Mammary epithelial cell (primary cell): ENCODE results near the gene PTPN21.

ENCODE experiments used
- CTCF ChIP-seq, 2 donors: IDR thresholded peaks in 1 of 2; conservative IDR thresholded peaks in 1 of 2; 2 replicates each; pipeline ENCODE4 v1.5.1; 2011 to 2012; ENCODE audit warnings: inconsistent platforms in 2 of 2, low read length in 2 of 2, mild to moderate bottlenecking in 2 of 2, control low read depth in 1 of 2, low read depth in 1 of 2; ENCODE audit not compliant: insufficient read depth in 1 of 2; ENCODE audit errors: extremely low read depth in 1 of 2
- EZH2 ChIP-seq: IDR thresholded peaks from 2 replicates; pipeline ENCODE4 v1.6.1; 2012; ENCODE audit warnings: low read length, inconsistent platforms, borderline replicate concordance

- TF ChIP-seq CTCF (conservative IDR thresholded peaks at IDR 0.05 in 1 of 2, IDR thresholded peaks at IDR 0.05 in 1 of 2; ENCODE audit: extremely low read depth in 1 of 2, insufficient read depth in 1 of 2, low read depth in 1 of 2, low read length in 2 of 2) (no peak), EZH2 (no peak)
Observed at GRCh38 chr14:88597601-88598000, 42.8 kb upstream of the PTPN21 start.
